Ovary (tissue), 9 donors: Measurements from ENCODE around the gene TRAPPC2L. TPM values are rescaled to one million over a fixed set of nuclear protein-coding genes. Genes with fewer than 3 reads are reported as not detected.

ENCODE experiments used
- DNase-seq, 5 donors: peaks; one replicate each; pipeline ENCODE4 v3.0.0-alpha.2; 2019 to 2020
- H3K27ac ChIP-seq, 2 donors: fragments of 200-600 bp; one replicate each; pipeline versions ENCODE4 v1.5.1 to v1.8.0; 2019 to 2022
- H3K27me3 ChIP-seq: fragments of 200-600 bp; one replicate; pipeline ENCODE4 v1.8.0; 2022
- H3K36me3 ChIP-seq: fragments of 200-600 bp; sonication (generic); one replicate; pipeline ENCODE4 v1.5.1; 2019
- H3K4me1 ChIP-seq: one replicate; pipeline ENCODE4 v1.8.1; 2013; ENCODE audit warnings: mild to moderate bottlenecking, moderate library complexity; ENCODE audit not compliant: insufficient read depth
- H3K4me3 ChIP-seq: fragments of 200-600 bp; sonication (generic); one replicate; pipeline ENCODE4 v1.5.1; 2017
- H3K9me3 ChIP-seq, 2 donors: fragments of 200-600 bp in 1 of 2; sonication (generic) in 1 of 2; one replicate each; pipeline versions ENCODE4 v1.5.1 to v1.8.1; 2013 to 2019; ENCODE audit warnings: mild to moderate bottlenecking in 1 of 2, moderate library complexity in 1 of 2
- CTCF ChIP-seq, 3 donors: fragments of 450-650 bp in 2 of 3; fragments of 200-600 bp in 1 of 3; IDR thresholded peaks; one replicate each; pipeline versions ENCODE4 v1.5.1 to v1.8.0; 2016 to 2022; ENCODE audit warnings: antibody characterized with exemption in 3 of 3, mild to moderate bottlenecking in 1 of 3
- EP300 ChIP-seq: sonication (generic); formaldehyde crosslinking; IDR thresholded peaks from one replicate; pipeline ENCODE4 v1.6.1; 2017; ENCODE audit warnings: antibody characterized with exemption
- POLR2A ChIP-seq: fragments of 450-650 bp; IDR thresholded peaks from one replicate; pipeline ENCODE4 v1.6.1; 2017; ENCODE audit warnings: antibody characterized with exemption, mild to moderate bottlenecking, moderate library complexity
- WGBS, 3 donors: extraction: QIAGEN DNeasy Blood & Tissue Kit in 1 of 3; methylation state at CpG; one replicate each; pipeline versions ENCODE4 v1.1.5 to v1.1.7; 2013 to 2017; 5-methylcytosine and 5-hydroxymethylcytosine counted together
- intact Hi-C, 4 donors: fragments of 100-400 bp; cut with DNase I; formaldehyde crosslinking; loops; one replicate each; pipeline versions ENCODE4 v1.11.0 to v1.15.1; 2022 to 2023
- polyA plus RNA-seq, 2 donors: library from polyadenylated mRNA; stranded (reverse); fragments of 200-250 nt in 1 of 2; fragments of 350-450 nt in 1 of 2; fragmentation: Illumina TruSeq in 1 of 2; extraction: RNeasy Lipid Tissue Mini Kit (QIAGEN cat#74804) in 1 of 2; gene quantifications; one replicate each; pipeline ENCODE4 v1.2.3, GENCODE V29; 2013 to 2014
- total RNA-seq, 7 donors: library from RNA; depleted of rRNA in 2 of 7; stranded (reverse); fragments of >200 nt in 2 of 7; fragmentation: NEBNext Ultra II Directional in 3 of 7; extraction: Animal tissue kit (Norgen Biotek cat#: 25700) in 3 of 7; gene quantifications; one replicate each; pipeline versions ENCODE4 v1.1.0 to v1.2.4, GENCODE V29; 2016 to 2023
- donor health status: DM: no; HTN: no; CAD: no; lungs with moderate emphysema.
- donor health status: DM: no; HTN: no; CAD: no.
- donor health status: Bipolar disorder and iron deficiency.
- donor health status: DM: yes; HTN: yes; CAD: no.
- donor health status: DM: no; HTN: no; CAD: no.
- donor health status: DM: yes; HTN: yes; CAD: no.

TRAPPC2L gene
- total and polyA plus RNA-seq, 9 donors: 37.2 to 101 (median 58.6) TPM

- DNase-seq: no peak
- no peaks in the 10 kb centered on the region for H3K36me3 ChIP-seq
Measured at GRCh38 chr16:88846088-88846487, 10.8 kb upstream of the TRAPPC2L start.

DNA sequence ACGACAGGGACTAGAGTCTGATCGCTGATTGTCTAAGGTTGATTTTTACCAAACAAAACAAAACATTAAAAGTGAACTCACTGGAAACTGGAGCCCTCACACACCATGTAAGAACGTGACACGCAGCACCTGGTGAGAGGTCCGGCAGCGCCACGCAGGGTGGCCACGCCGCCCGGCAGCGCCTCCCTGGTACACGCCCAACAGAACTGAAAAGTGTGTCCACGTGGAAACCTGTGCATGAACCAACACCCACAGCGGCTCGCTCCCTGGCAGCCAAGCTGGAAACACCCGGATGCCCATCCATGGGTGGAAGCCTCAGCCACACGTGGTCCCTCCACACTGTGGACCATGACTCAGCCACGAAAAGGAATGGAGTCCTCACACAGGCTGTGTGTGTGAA lies 9.3 kb upstream of the TRAPPC2L start:
- H3K27ac ChIP-seq: no peak overlapping the region
- DNase-seq: no peak
- no peak overlapping the region for H3K4me3 ChIP-seq
- TF ChIP-seq POLR2A (no peak), CTCF (IDR thresholded peaks at IDR 0.05) (no peak), EP300 (no peak)
- H3K27me3 ChIP-seq: no peaks in the 10 kb centered on the region
- no peaks in the 10 kb centered on the region for H3K9me3 ChIP-seq
- H3K36me3 ChIP-seq: no peaks in the 10 kb centered on the region
- 93 to 97% (median 94%) methylated on average over 18 of the region's 18 CpGs for WGBS, 3 donors
- no peaks in the 10 kb centered on the region for H3K4me1 ChIP-seq
- intact Hi-C loops: no loop called here

More at GRCh38 chr16:88846088-88846487, 10.8 kb upstream of the TRAPPC2L start:
- TF ChIP-seq EP300 (no peak), CTCF (IDR thresholded peaks at IDR 0.05) (no peak), POLR2A (no peak)
- intact Hi-C loops: no loop called here
- Histone ChIP-seq H3K27ac (no peak overlapping the region), H3K4me3 (no peak overlapping the region), H3K27me3 (no peaks in the 10 kb centered on the region), H3K4me1 (no peaks in the 10 kb centered on the region), H3K9me3 (no peaks in the 10 kb centered on the region)
- 92 to 95% (median 93%) methylated on average over 9 of the region's 9 CpGs for WGBS, 3 donors

GRCh38 chr16:88848557-88848956 lies 8.4 kb upstream of the TRAPPC2L start:
- Histone ChIP-seq H3K27me3 (no peaks in the 10 kb centered on the region), H3K4me1 (no peaks in the 10 kb centered on the region), H3K9me3 (no peaks in the 10 kb centered on the region), H3K36me3 (no peaks in the 10 kb centered on the region), H3K27ac (no peak overlapping the region), H3K4me3 (no peak overlapping the region)
- no peak for DNase-seq
- 89 to 91% (median 91%) methylated on average over 21 of the region's 21 CpGs for WGBS, 3 donors
- TF ChIP-seq CTCF (IDR thresholded peaks at IDR 0.05) (no peak), POLR2A (no peak), EP300 (no peak)
- intact Hi-C loops: no loop called here

DNA sequence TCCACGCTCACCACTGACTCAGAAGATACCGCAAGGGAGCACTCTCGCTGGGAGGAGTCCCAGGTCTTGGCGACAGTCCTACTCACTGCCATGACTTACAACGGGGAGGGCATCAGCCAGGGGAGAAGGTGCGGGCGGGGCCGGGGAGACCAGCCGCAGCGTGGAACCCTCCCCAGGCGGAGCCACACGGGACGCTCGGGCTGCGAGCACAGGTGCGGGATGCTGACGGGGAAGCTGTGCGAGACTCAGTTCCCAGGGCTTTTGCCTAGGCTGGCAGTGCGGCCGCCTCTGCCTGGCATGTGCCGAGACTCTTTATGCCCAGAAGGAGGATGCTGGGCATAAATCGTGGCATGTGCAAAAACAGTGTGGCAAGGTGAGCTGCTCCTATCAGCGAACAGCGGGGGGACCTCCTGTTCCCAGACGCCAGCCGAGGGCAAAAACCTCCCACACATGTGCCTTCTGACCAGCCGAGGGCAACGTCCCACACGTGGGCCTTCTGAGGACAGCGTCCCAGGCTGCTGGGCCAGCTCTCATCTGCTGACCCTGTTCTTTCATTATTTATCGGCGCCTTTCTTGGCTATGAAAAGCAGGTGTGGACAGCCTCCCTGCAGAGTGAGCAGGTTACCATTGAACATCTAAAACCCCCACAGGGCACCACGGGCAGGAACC lies 6.3 kb upstream of the TRAPPC2L start:
- no peaks in the 10 kb centered on the region for H3K9me3 ChIP-seq
- H3K4me3 ChIP-seq: no peak overlapping the region
- DNase-seq: no peak
- 89 to 92% (median 92%) methylated on average over 33 of the region's 33 CpGs for WGBS, 3 donors
- H3K27me3 ChIP-seq: no peaks in the 10 kb centered on the region
- no peaks in the 10 kb centered on the region for H3K4me1 ChIP-seq
- H3K27ac ChIP-seq: no peak overlapping the region
- intact Hi-C loops: no loop called here
- TF ChIP-seq POLR2A (no peak), CTCF (IDR thresholded peaks at IDR 0.05) (no peak), EP300 (no peak)
- no peaks in the 10 kb centered on the region for H3K36me3 ChIP-seq
